GM18499 (cell line): Measurements from ENCODE around the gene NFIA.
"Not testable (repeated sequence)": the region's sequence is repeated elsewhere in the genome, so short reads cannot be mapped to it uniquely, and the experiment has no call there.

Experiments used
- ATAC-seq: cut with Tn5 transposase; IDR thresholded peaks from one replicate; pipeline ENCODE4 v1.9.1; 2021; ENCODE audit warnings: moderate number of reproducible peaks; ENCODE audit not compliant: insufficient read depth, unreplicated experiment

The NFIA gene

DNA sequence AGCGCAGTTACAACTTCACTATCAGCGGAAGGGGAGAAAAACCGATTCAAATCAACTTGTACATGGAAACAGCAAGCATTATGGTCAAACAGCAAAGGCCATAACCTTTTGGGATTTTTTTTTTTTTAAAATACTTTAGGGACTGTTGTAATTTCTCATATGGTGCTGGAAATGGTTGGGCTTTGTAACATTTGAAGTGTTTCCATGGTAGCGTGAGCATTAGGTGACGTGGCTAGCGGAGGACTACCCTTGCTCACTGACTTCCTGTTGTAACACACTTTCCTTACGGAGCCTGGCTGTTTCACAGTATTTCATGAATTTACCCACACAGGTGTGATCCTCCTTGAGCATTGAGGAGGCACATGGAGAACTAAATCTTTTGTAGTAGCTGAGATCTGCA, 373.0 kb downstream of the NFIA start:
- no peak for ATAC-seq

DNA sequence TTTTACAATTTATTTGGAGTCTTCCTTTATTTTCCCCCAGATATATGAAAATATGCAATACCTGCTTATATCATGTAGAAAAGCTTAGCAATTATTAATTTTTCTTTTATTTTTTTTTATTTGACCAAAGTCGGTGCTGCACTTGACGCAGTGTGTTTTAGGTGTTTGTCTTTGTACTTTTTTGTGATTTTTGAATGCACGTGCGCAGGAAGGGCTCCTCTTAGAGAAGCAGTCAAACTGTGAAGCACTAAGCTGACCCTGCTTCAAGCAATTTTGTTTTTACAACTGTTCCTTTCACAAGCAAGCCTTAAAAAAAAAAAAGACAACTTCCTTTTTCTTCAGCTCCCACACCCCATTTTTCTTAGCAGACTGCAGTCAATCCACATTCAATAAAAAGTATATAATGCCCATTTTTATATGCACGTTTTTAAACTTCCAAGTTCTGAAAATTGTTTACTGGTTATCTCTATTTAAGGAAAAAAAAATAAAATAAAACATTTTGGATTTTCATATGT, 375.2 kb downstream of the NFIA start:
- ATAC-seq = no peak

DNA sequence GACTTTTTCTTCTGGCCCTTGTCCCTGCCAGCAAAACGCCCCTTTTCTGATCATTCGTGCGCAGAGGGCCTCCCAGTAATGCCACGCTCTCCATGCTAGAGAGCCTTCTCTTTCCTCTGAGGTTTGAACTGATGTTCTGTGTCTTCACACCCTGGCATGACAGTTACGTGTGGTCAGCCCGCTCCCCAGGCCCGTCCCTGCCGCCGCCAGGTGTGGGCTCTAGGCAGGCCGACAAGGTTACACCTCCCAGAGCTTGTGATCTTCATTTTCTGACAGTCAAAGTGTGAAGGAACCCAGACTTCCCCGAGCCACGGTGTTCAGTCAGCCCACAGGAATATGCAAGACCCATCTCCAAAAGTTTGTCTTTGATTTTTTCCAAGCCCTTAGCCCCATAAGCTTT, 377.0 kb downstream of the NFIA start:
- ATAC-seq = no peak

DNA sequence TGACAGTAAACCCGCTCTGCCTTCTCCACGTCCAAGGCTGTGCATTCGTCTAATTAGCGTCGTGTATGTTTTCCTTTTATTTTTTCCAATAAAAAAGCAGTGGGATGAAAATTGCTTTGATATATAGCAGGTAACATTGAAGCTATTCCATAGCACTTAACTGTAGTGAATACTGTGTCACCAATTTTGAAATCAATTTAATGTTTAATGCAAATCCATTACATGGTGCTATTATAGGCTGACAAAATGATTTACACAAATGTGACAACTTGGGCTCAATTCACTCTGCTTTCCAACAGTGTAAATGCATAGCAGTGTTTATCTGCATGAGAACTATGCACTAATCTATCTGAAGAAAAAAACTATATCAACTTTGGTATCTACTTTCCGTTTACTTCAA, 377.8 kb downstream of the NFIA start:
- ATAC-seq = no peak

DNA sequence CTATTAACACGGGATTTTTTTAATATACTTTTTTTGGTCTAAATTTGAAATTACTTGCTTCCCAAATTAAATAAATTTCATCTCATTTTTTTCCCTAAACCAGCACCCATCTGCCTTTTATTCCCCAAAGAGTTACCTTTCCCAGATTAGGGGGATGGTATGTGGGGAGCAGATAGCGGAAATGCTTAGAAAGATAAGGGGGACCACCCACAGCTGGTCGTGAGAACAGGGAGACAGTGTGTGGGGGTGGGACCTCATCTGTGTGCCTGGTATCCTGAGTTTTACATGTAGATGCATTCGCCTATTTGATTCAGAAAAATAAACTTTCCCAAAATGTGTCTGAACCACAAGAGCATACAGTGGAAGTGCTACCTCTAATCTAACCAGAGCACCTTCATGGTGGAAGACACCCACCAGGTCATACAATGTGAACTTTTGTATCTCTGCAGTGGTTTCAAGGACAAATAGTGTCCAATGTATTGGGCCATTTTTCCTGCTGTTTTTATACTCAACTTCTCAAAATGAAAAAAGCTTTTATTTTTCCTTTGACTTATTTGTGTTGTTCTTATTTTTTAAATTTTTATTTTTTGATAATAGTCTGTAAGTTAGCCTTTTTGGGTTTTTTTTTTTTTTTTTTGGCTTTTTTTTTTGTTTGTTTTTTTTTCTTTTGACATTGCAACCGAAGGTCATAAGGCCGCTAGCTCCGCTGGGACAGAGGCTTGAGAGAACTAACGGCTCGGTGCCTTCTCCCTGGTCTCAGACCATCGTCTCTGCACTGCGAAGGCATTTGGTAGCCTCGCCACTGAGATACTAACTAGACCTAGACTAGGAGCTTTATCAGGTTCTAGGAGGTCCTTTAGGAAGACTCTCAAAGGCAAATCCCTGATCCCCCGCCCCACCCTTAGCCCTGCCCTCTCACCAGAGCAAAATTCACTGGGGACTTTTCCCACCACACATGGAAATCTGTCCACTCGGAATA, 379.3 kb downstream of the NFIA start:
- no peak for ATAC-seq

DNA sequence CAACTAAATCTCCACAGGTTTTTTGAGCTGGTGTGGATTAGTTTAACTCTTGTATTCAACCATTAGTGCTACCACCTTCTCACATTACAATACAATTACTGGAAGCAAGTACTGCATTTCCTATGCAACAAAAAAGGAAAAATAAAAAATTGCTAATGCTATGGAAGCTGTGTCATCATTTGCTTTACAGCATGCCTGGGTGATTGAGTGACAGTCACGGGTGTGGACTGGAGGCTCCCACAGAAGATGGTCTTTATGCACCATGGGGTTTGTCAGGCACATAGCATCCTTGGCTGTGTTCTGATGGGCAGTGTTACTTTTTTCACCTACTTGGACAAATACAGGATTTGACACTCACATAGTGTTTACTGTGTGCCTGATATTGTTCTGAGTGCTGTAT, 380.3 kb downstream of the NFIA start:
- ATAC-seq = no peak

DNA sequence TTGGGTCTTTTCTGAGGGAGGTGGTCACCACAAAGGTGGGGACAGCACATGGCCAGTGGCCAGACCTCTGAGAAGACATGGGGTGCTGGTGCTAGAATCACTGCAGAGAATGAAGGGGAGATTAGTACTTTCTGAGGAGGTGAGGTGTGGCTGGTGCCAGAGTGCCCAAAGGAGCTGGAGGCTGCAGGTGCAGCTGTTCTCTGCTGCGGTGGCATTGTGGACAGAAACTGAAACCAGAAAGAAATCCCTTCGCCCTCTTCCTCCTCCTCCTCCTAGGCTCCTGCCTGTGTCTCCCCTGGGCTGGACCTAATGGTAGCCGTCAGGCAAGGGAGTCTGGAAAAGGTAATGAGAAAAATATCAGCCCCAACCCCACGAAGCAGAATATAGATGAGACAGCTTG, 380.9 kb downstream of the NFIA start:
- no peak for ATAC-seq

DNA sequence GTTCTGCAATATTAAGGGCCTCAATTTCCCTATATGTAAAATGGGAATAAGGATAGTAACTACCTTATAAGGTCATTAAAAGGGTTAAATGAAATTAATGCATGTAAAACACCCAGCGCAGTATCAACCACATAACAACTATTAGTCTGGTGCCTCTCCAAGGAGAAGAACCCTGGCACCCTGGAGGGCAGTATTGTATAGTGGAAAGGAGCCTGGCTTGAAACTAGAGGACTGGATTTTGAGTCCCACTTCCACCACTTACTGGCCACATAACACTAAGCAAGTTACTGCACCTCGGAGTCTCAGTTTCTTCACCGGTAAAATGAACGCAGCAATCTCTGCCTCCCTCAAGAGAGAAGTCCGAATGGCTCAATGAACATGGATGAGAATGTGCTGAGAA, 385.5 kb downstream of the NFIA start:
- not testable (repeated sequence) for ATAC-seq

DNA sequence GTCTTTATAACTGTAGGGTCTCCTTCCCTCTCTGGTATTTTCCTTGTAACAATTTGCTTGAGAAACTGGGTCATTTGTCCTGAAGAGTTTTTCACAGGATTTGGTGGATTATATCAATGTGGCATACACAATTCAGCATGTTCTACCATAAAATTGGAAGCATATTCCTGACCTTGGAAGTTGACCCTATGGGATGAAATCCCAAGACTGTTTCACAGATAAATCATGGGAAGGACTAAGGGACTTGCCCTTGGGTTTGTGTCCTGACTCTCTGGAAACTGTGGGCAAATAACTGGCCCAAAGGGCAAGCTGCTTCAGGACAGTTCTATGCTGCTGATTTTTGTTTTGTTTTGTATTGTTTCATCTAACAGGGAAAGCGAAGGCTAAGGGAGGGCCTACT, 387.0 kb downstream of the NFIA start:
- no peak for ATAC-seq

DNA sequence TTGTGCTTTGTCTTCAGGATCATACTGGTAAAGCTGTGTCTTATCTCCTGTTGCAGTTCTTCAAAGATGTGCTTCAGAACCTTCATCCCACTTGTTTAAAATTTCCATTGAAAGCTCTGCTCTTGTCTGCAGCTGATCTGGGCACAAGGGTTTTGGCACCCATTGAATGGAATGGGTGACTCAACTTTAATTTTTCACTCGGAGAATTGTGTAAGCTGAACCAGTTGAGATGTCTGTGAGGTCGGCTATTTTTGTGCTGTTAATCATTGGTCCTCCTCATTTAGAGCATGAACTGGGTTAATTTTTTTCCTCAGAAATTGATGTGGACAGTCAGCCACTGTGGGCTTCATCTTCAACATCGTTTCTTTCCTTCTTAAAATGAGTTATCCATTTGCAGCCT, 390.5 kb downstream of the NFIA start:
- no peak for ATAC-seq

DNA sequence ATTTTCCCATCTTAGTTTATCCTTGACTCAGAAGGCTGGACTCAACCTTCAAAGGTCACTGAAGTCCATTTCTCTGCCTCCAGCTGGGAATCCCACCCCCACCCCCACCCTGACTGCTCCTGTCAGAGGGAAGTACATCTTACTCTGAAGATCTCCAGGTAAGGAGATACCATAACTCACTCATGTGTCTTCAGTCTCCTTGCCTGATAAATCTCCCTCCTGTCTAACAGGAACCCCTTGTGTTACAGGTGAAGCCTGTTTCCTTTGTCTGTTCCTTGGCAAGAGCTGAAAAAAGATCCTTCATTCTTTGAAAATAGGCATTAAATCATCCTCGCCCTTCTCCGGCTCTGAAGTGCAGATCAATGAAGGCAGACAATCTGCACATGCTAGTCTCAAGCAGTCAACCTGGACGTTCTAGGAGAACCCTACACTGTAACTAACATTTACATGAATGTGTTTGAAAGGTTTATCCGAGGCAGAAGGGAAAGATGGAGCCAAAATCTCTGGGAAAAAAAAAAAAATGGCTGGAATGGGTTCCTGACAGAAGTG, 392.0 kb downstream of the NFIA start:
- no peak for ATAC-seq

DNA sequence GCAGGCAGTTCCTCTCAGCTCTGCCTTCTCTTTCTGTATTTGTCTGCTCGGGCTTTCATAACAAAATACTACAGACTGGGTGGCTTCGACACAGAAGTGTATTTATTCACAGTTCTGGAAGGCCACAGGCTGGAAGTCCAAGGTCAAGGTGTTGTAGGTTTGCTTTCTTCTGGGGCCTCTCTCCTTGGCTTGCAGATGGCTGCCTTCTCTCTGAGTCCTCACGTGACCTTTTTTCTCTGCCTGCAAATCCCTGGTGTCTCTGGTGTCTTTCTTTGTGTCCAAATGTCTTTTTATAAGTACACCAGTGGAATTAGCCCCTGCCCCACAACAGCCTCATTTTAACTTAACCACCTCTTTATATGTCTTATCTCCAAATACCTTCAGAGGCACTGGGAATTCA, 392.6 kb downstream of the NFIA start:
- no peak for ATAC-seq

DNA sequence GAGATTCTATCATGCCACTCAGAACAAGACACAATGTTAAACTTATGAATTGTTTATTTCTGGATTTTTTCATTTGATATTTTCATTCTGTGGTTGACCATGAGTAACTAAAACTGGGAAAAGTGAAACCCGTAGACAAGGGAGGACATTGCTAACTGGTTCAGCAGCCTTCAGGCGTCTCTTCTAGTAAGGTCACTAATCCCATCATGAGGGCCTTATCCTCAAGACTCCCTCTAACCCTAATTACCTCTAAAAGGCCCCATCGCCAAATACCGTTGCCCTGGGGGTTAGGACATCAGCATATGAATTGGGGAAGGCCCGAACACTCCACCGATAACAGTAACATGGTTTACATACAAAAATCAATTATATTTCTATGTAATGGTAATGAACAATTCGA, 394.9 kb downstream of the NFIA start:
- ATAC-seq = no peak

DNA sequence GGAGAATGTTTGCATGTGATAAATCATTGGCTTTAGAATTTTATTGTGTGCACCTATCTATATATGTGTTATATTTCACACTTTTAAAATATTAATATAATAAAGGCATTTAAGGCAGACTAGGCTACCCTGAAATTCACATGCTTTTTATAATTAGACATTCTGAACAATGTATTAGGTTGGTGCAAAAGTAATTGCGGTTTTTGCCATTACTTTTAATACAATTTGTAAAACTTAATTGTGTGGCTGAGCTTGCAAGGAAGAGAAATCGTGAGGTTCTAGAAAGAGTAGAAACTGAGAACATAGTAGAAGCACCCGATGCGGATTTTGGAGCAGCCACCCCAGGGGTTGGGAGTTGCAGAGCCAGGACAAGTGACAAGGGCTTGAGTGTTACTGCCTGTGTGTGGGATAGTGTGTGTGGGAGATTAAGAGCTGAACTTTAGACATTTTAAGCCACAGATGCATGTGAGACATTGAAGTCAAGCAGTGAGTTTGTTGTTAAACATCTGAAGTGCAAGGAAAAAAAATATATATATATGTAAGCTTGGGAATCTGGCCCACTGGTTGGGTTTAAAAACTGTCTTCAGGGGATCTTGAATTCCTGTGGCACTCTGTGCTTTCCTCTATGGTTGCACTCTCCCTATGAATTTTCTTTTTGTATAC, 398.0 kb downstream of the NFIA start:
- no peak for ATAC-seq

DNA sequence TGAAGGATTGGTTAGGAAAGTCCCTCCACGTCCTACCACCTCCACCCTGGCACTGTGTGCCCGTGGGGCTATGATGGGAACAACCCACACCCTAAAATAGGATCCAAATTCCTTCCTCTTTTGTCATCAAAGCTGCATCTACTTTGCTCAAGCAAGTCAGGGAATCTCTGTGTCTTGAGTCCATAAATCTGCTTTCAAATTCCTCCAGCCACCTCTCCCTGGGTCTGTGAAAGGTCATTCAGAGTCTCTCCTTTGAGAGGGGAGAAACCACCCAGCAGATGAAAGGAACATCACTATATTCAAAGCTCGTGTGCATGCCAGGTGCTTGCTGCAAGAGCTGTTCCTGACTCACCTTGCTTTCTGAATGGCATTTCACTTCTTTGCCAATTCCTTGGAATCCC, 399.0 kb downstream of the NFIA start:
- no peak for ATAC-seq

DNA sequence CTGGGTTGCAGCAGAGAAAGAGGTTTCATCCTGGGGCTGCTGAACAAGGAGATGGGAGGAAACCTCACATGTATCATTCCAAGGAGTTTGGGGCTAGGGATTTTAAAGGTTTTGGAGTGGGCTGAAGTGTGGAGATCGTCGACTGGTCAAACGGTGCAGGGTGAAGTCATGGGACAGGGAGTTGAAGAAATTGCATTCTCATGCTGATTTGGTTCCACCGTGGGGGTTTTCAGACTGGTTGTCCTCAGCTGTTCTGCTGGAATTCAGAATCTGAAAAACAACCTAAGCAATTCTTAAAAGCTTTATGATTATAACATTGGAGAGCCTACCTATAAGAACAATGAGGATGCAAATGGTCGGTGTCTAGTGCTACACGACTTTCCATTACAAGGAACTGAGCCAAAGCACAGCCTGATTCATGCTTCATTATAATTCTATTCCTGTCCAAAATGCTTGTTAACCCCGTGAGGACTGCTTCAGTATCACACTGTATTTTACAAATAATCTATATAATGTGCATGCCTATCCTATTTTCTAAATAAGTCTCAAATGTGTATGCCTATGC, 399.9 kb downstream of the NFIA start:
- no peak for ATAC-seq

DNA sequence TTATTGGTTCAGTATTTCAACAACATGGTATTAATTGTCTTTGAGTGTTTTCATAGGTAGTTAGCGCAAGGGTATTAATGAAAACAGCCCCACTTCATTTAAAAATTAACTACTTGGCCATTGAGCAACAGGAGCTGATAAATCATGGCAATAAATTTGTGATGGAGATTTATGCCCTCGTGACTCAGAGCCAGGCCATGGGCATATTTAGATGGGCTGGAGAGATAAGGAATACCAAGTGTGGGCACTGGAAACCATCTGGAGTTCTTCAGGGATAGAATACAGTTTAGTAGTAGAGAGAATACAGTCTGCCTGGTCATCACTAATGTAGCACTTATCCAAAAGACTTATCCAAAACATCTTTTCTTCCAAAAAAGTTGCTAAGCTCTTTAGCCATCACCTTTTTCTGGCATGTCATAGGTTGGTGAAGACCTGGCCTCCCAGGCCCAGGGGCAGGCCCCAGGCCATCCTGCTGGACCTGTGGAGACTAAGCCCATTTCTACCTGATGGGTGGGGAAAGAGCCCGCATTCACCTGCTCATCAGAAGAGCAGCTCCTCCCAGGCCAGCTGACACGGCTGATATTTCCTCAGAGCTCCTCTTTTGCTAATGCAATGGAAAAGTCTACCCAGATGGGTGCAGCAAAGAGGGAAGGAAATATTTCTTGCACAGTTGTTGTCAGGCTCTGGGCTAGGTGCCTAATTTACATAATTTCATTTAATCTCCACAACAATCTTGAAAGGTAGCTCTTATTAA, 404.6 kb downstream of the NFIA start:
- ATAC-seq = no peak

DNA sequence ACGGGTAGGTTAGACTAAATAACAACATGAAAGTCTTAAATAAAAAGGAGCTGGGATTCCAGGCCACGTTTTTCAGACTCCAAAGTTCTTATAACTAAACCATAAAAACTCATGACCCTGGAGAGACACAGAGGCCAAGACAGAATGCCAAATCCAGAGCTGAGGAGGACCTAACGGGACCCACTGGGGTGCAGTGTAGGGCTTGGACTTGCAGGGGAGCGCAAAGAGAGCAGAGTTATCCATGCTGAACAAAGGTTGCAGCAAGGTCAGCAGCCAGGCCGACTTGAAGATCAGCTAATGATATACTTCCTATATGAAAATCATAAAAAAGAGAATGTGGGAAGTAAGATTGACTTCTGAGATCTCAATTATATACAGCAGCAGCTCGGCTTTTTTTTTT, 405.4 kb downstream of the NFIA start:
- ATAC-seq = no peak

DNA sequence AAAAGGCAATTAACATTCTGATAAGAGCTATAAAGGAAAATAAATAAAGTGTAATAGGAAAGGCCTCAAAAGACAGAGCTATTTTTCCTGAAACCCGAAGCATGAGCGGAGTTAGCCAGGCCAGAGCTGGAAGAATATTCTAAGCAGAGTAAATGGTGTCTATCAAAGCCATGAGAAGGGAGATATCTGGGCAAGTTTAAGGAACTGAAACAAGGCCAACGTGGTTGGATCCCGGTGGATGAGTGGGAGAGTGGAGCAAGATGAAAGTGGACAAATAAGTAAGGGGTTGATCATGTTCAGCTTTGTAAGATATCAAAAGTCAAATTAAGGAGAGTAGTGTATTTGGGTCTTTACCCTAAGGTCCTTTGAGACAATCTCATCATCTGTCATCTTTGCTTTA, 408.6 kb downstream of the NFIA start:
- no peak for ATAC-seq

DNA sequence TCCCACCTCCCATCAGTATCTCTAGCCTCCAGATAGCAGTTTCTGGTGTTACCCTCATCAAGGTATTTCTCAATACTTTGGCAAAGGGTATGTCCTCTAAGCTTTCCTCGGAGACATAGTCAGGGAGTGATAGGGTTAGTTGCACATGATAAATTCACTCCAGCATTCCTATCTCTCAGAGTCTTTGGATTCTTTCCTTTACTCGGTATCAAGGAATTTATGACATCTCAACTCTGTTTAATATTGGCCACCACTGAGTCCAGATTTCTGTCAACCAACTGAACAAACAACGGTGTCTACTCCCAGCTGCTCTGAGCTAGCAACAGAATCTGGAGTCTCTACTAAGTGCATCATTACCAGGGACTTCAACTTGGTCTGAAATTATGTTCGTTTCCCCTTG, 409.1 kb downstream of the NFIA start:
- ATAC-seq = no peak
